GM21447 (cell line): Measurements from ENCODE around the gene DNAI7.

ENCODE experiments used
- ATAC-seq: cut with Tn5 transposase; IDR thresholded peaks from one replicate; pipeline ENCODE4 v1.9.1; 2021; ENCODE audit not compliant: unreplicated experiment

DNAI7 gene

GRCh38 chr12:25195056-25195971, at the start of gene DNAI7, which contains the start of gene ETFRF1:
TSS of gene DNAI7 (minus strand) at chr12:25195160. CDS start at chr12:25195078, 82 bp downstream.
TSS of gene ETFRF1 (plus strand) at chr12:25195237. CDS start at chr12:25203957, 8,720 bp downstream.
- peak; percentile 91 for ATAC-seq

- ATAC-seq, result no peak
These were observed 48.7 kb upstream of the DNAI7 start for GRCh38 chr12:25243680-25243990.

GRCh38 chr12:25242981-25243679, 48.2 kb upstream of the DNAI7 start:
- ATAC-seq, result no peak

GRCh38 chr12:25241167-25242020, 46.4 kb upstream of the DNAI7 start:
- ATAC-seq, result peak; percentile 53

GRCh38 chr12:25236626-25237025, 41.7 kb upstream of the DNAI7 start:
- no peak for ATAC-seq

- ATAC-seq, result no peak
These were observed 41.2 kb upstream of the DNAI7 start for GRCh38 chr12:25236190-25236589.

- ATAC-seq, result no peak
These were observed 18.4 kb upstream of the DNAI7 start for GRCh38 chr12:25213338-25213737.

- no peak for ATAC-seq
These were observed 13.6 kb upstream of the DNAI7 start for GRCh38 chr12:25208554-25208953.

GRCh38 chr12:25207846-25208245, 12.9 kb upstream of the DNAI7 start:
- ATAC-seq, result no peak

- no peak for ATAC-seq
These were observed 12.5 kb upstream of the DNAI7 start for GRCh38 chr12:25207411-25207810.

GRCh38 chr12:25202137-25202536, 7.2 kb upstream of the DNAI7 start:
- ATAC-seq, result no peak

GRCh38 chr12:25200703-25201102, 5.7 kb upstream of the DNAI7 start:
- no peak for ATAC-seq

GRCh38 chr12:25197608-25198007, 2.6 kb upstream of the DNAI7 start:
- ATAC-seq, result no peak

GRCh38 chr12:25194722-25195055, 271 bp downstream of the DNAI7 start:
- ATAC-seq, result no peak

- no peak for ATAC-seq
These were observed 746 bp downstream of the DNAI7 start for GRCh38 chr12:25194214-25194613.

- no peak for ATAC-seq
These were observed 4.2 kb downstream of the DNAI7 start for GRCh38 chr12:25190793-25191192.

GRCh38 chr12:25189656-25190055, 5.3 kb downstream of the DNAI7 start:
- ATAC-seq, result no peak

- ATAC-seq, result no peak
These were observed 7.2 kb downstream of the DNAI7 start for GRCh38 chr12:25187781-25188180.

- ATAC-seq, result peak; percentile 94
These were observed 8.1 kb downstream of the DNAI7 start for GRCh38 chr12:25186788-25187402.

- ATAC-seq, result peak; percentile 59
These were observed 8.7 kb downstream of the DNAI7 start for GRCh38 chr12:25186038-25186787.
